ENCODE measurements around the gene KIAA1586. TPM values are rescaled to one million over a fixed set of nuclear protein-coding genes. Genes with fewer than 3 reads are reported as not detected.
"Not testable (repeated sequence)": the region's sequence is repeated elsewhere in the genome, so short reads cannot be mapped to it uniquely, and the experiment has no call there.

KIAA1586 gene
- total and polyA plus RNA-seq, 4 donors: 2.0 to 24.8 (median 6.3) TPM

- no peak for TF ChIP-seq CTCF (IDR thresholded peaks at IDR 0.05; ENCODE audit: control extremely low read depth, extremely low read depth)
- 92 to 99% methylated on average over 2 of the region's 2 CpGs for WGBS, 2 donors
- Histone ChIP-seq H3K4me3 (no peak overlapping the region), H3K36me3 (ENCODE audit: control insufficient read depth in 4 of 4, insufficient read depth in 4 of 4, low read length in 4 of 4) (peaks cover 0 to 4% (median 0%) of the 10 kb centered on the region in 4 donors), H3K27me3 (ENCODE audit: control insufficient read depth in 3 of 3, insufficient read depth in 3 of 3, low read length in 2 of 3) (no peaks in the 10 kb centered on the region), H3K27ac (ENCODE audit: low read depth in 1 of 2, low read length in 1 of 2) (no peak overlapping the region), H3K9ac (ENCODE audit: insufficient read depth in 1 of 2, low read length in 2 of 2) (no peak overlapping the region), H3K9me3 (ENCODE audit: control insufficient read depth in 4 of 4, insufficient read depth in 3 of 4, low read length in 3 of 4) (no peaks in the 10 kb centered on the region), H3K4me1 (ENCODE audit: control insufficient read depth in 5 of 5, insufficient read depth in 5 of 5, low read length in 5 of 5) (peaks cover 0 to 7% (median 6%) of the 10 kb centered on the region in 5 donors)
- ATAC-seq (ENCODE audit: insufficient read depth, low FRiP score): no peak
- no peak for DNase-seq
Observed at GRCh38 chr6:57044568-57044967, 1.9 kb upstream of the KIAA1586 start.

- not testable (repeated sequence) for H3K27me3 ChIP-seq (ENCODE audit: control insufficient read depth in 3 of 3, insufficient read depth in 3 of 3, low read length in 2 of 3); H3K4me1 ChIP-seq (ENCODE audit: control insufficient read depth in 5 of 5, insufficient read depth in 5 of 5, low read length in 5 of 5); H3K9me3 ChIP-seq (ENCODE audit: control insufficient read depth in 4 of 4, insufficient read depth in 3 of 4, low read length in 3 of 4); H3K4me3 ChIP-seq; DNase-seq; H3K9ac ChIP-seq (ENCODE audit: insufficient read depth in 1 of 2, low read length in 2 of 2); ATAC-seq (ENCODE audit: insufficient read depth, low FRiP score); H3K27ac ChIP-seq (ENCODE audit: low read depth in 1 of 2, low read length in 1 of 2)
- H3K36me3 ChIP-seq (ENCODE audit: control insufficient read depth in 4 of 4, insufficient read depth in 4 of 4, low read length in 4 of 4): peaks cover 0 to 14% (median 7%) of the 10 kb centered on the region in 4 donors
- no CpG with 5 or more reads among the region's 5 CpGs for WGBS, 2 donors
Observed at GRCh38 chr6:57047257-57047585, 728 bp downstream of the KIAA1586 start.

DNA sequence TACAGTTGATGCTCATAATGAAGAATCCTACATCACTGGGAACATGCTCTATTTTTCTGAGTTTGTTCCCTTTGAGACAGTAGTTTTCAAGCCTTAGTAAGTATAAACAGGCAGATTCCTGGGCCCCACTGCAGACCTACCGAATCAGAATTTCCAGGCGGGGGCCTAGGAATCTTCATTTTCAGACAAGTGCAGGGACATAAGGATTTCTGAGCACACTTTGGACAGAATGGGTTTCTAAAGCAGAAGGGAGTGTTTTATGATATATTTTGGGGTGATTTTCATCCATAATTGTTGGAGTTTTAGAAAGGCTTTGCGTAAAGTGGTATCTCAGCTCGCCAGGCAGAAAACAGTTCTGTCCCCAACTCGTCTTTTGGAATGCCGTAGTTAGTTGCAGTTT lies 1.4 kb downstream of the KIAA1586 start:
- DNase-seq; H3K27ac ChIP-seq (ENCODE audit: low read depth in 1 of 2, low read length in 1 of 2); H3K9me3 ChIP-seq (ENCODE audit: control insufficient read depth in 4 of 4, insufficient read depth in 3 of 4, low read length in 3 of 4); H3K27me3 ChIP-seq (ENCODE audit: control insufficient read depth in 3 of 3, insufficient read depth in 3 of 3, low read length in 2 of 3); H3K4me1 ChIP-seq (ENCODE audit: control insufficient read depth in 5 of 5, insufficient read depth in 5 of 5, low read length in 5 of 5); H3K4me3 ChIP-seq; ATAC-seq (ENCODE audit: insufficient read depth, low FRiP score); H3K9ac ChIP-seq (ENCODE audit: insufficient read depth in 1 of 2, low read length in 2 of 2): not testable (repeated sequence)
- WGBS, 2 donors: 89 to 91% methylated on average over 5 to 6 of the region's 6 CpGs
- peaks cover 2 to 14% (median 8%) of the 10 kb centered on the region in 4 donors for H3K36me3 ChIP-seq (ENCODE audit: control insufficient read depth in 4 of 4, insufficient read depth in 4 of 4, low read length in 4 of 4)

DNA sequence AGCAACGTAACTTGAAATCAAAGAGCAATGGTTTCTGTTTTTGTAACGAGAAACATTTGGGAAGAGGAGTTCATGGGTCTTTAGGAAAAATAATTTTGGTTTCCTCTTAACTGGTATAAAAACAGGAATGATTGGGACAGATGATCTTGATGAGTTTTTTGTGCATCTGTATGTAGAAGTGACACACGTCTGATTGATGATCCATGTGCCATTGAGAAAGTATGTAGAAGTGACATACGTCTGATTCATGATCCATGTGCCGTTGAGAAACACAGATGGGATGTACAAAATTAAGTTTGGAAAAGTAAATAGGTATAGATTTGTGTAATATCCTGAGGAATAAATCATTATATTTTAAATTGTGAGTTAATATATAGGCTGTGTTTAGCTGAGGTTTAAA lies 2.1 kb downstream of the KIAA1586 start:
- TF ChIP-seq CTCF (IDR thresholded peaks at IDR 0.05; ENCODE audit: control extremely low read depth, extremely low read depth): no peak
- Histone ChIP-seq H3K4me3 (no peak overlapping the region), H3K9me3 (ENCODE audit: control insufficient read depth in 4 of 4, insufficient read depth in 3 of 4, low read length in 3 of 4) (no peaks in the 10 kb centered on the region), H3K27me3 (ENCODE audit: control insufficient read depth in 3 of 3, insufficient read depth in 3 of 3, low read length in 2 of 3) (no peaks in the 10 kb centered on the region), H3K36me3 (ENCODE audit: control insufficient read depth in 4 of 4, insufficient read depth in 4 of 4, low read length in 4 of 4) (peaks cover 4 to 17% (median 10%) of the 10 kb centered on the region in 4 donors), H3K4me1 (ENCODE audit: control insufficient read depth in 5 of 5, insufficient read depth in 5 of 5, low read length in 5 of 5) (peaks cover 0 to 7% (median 6%) of the 10 kb centered on the region in 5 donors), H3K27ac (ENCODE audit: low read depth in 1 of 2, low read length in 1 of 2) (no peak overlapping the region), H3K9ac (ENCODE audit: insufficient read depth in 1 of 2, low read length in 2 of 2) (no peak overlapping the region)
- no peak for ATAC-seq (ENCODE audit: insufficient read depth, low FRiP score)
- WGBS, 2 donors: 85 to 87% methylated on average over 5 of the region's 5 CpGs
- no peak for DNase-seq

DNA sequence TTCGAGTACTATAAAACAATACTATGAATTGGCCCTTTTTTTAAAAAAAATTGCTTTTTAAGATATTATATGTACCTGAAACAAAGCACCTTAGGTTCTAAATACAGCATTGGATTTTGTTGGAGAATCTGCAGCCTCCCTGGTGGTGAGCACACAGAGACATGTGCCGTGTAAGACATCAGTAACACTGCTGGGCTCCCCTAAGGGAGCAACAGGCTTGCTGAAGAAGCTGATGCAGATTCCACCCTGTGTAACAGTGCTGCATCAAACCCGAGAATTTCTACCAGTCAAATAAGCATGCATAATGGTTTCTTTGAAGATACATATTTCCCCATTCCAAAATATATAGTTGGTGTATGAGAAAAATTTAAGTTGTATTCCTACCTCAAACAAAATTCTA lies 17.4 kb downstream of the KIAA1586 start:
- H3K36me3 ChIP-seq (ENCODE audit: control insufficient read depth in 4 of 4, insufficient read depth in 4 of 4, low read length in 4 of 4): peaks cover 5 to 23% (median 8%) of the 10 kb centered on the region in 4 donors
- H3K9ac ChIP-seq (ENCODE audit: insufficient read depth in 1 of 2, low read length in 2 of 2): no peak overlapping the region
- no peak overlapping the region for H3K27ac ChIP-seq (ENCODE audit: low read depth in 1 of 2, low read length in 1 of 2)
- H3K4me1 ChIP-seq (ENCODE audit: control insufficient read depth in 5 of 5, insufficient read depth in 5 of 5, low read length in 5 of 5): no peaks in the 10 kb centered on the region
- H3K9me3 ChIP-seq (ENCODE audit: control insufficient read depth in 4 of 4, insufficient read depth in 3 of 4, low read length in 3 of 4): no peaks in the 10 kb centered on the region
- WGBS, 2 donors: 90 to 92% methylated on average over 3 of the region's 3 CpGs
- DNase-seq (no peak), ATAC-seq (ENCODE audit: insufficient read depth, low FRiP score) (no peak)
- H3K4me3 ChIP-seq: no peak overlapping the region
- TF ChIP-seq CTCF (IDR thresholded peaks at IDR 0.05; ENCODE audit: control extremely low read depth, extremely low read depth): no peak
- no peaks in the 10 kb centered on the region for H3K27me3 ChIP-seq (ENCODE audit: control insufficient read depth in 3 of 3, insufficient read depth in 3 of 3, low read length in 2 of 3)

Data from lung (tissue), 12 donors.